C1 segment of cervical spinal cord (tissue), 14 donors: Measurements from ENCODE around the gene ZNF451.

Experiments
- DNase-seq, 14 donors: peaks; one replicate each; lab custom pipeline; 2025; lab: John Stamatoyannopoulos, UW

The ZNF451 gene

GRCh38 chr6:57147955-57148858 lies 58.2 kb downstream of the ZNF451 start:
- no peak for DNase-seq

GRCh38 chr6:57158658-57159057 lies 68.7 kb downstream of the ZNF451 start:
- no peak for DNase-seq

DNA sequence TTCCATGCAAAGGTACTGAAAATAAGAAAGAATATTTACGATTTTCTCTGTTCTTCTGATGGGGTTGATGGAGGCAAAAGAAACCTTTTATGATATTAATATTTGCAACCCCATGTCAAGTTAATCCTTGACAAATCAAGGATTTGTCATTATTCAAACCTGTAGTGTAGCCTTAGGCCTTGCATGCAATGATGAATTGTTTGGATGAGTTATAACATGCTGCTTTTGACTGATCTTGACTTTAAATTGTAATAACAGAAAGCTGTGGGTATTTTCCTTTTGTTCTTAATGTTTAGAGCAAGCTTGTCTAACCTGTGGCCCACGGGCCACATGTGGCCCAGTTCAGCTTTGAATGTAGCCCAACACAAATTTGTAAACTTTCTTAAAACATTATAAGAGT lies 69.1 kb downstream of the ZNF451 start:
- DNase-seq, result no peak

DNA sequence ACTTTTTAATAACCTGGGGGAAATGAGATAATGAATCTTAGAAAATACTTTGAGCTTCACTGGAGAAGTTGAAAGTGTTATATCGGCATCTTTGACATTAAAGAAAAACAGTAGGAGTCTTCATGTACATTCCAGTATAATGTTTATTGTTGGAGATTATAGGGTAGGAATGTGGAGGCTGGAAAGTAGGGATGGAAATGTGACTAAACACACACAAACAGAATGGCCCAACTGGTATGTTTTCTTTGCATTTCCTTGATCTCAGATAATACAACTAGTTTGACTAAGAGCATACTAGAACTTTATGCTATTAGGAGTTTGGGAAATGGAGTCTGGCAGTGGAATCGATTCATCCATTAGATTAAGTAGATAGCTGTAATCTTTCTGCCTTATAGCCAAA lies 72.0 kb downstream of the ZNF451 start:
- DNase-seq, result no peak

GRCh38 chr6:57162516-57162915 lies 72.5 kb downstream of the ZNF451 start:
- DNase-seq, result no peak

DNA sequence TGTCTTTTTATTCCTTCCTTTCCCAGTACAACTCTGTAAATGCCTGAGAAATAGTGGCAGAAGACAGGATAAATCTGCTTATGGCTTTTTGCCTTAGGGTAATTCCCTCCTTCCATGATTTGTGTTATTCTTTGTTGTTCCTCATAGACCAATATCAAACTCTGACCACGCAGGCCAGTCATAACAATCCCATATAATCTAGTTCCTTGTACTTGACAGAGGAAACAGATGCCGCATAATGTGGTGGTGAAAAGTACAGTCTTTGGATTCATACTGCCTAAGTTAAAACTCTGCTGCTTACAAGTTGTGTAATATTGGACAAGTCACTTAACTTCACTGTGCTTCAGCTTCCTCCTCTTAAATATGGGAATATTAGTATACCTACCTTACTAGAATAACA lies 74.0 kb downstream of the ZNF451 start:
- no peak for DNase-seq

DNA sequence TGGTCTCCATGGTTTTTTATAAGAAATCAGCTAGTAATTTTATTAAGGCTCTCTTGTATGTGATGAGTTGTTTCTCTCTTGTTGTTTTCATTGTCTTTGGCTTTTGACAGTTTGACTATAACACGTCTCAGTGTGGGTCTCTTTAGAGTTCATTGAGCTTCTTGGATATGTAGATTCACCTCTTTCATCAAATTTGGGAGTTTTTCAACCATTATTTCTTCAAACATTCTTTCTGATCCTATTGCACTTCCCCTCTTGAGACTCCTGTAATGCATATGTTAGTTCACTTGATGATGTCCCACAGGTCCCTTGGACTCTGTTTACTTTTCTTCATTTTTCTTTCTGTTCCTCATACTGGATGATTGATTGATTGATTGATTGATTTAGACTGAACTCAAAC lies 75.1 kb downstream of the ZNF451 start:
- DNase-seq, result no peak

DNA sequence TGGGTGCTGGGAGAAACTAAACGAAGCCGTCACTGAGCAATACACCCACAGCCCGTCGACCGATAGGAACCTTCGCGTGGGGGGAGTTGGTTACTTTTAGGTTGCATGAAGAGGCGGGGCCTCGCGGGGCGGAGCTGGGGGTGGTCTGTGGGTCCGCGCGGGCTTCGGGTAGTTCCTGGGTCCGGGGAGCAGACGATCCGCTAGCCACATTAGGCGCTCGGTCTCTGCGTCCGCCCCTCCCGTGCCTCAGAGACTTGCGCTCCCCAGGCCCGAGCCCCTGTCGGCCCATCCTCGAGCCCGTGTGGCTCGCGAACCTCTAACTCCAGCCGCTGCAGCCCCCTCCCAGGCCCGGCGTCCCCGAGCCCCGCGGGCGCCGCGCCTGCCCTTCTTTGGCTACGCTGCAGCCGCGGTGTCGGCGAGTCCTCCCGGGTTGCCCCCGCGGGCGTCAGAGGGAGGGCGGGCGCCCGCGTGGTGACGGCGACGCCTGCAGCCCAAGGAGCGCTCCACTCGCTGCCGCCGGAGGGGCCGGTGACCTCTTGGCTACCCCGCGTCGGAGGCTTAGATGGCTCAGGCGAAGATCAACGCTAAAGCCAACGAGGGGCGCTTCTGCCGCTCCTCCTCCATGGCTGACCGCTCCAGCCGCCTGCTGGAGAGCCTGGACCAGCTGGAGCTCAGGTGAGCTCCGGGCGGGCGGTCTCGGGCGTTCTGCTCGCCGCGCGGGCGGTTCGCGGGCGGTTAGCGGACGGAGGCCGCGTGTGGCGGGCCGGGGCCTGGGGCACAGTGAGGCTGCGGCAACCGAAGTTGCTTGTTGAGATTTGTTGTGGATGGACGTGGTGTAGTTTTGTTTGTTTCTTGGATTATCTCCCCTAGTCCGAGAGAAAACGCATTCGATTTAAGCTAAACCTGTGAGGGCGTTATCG lies 82.4 kb downstream of the ZNF451 start, which contains the start of gene BAG2:
Gene BAG2 (plus strand): TSS at position 191 of the 920 bp plus-strand sequence. CDS start 372 bp downstream, at position 563.
- peak; percentile 22 to 87 (median 78) for DNase-seq

DNA sequence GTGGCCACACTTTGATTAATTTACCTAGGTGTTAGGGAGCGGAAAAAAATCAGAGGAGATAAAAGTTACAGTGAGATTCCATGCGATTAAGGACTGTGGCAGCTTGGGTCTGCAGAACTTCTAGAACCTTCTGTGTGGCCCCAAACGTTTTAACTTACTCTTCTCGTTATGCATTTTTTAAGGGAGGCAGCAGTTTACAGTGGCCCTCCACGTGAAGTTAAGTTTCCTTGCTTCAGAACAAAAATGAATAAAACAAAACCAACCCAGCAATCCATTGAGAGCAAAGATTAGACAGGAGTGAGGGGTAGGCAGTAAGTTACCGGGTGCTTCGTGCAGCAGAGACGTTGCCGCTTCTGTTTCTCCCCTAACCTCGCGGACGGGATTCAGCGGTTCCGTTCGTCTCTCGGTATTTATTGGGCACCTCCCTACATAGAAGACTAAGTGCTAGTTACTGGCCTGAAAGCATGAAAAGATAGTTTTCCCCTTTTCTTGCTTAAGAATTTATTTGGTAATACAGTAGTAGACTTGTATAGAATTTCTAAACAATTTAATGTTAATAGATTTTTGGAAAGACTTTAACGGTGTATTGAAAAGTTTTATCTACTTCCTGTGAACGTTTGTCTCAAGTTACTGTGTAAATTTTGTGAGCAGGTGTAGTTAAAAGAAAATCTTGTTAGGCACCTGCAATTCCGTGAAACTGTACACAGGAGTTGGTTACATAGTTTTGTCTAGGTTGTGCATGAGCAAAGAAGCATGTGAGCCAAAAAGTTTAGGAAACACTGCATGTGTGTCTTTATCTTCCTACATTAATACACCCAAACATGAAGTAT lies 83.3 kb downstream of the ZNF451 start:
- peak in 4 of 14 donors; percentile 2 to 36 (median 15) for DNase-seq

GRCh38 chr6:57173886-57174510 lies 84.0 kb downstream of the ZNF451 start:
- peak in 1 of 14 donors; percentile 1 for DNase-seq

GRCh38 chr6:57174511-57174907 lies 84.5 kb downstream of the ZNF451 start:
- DNase-seq, result no peak

- DNase-seq, result no peak
Observed at GRCh38 chr6:57177545-57178265, 87.7 kb downstream of the ZNF451 start.

- DNase-seq, result no peak
Observed at GRCh38 chr6:57180596-57180995, 90.6 kb downstream of the ZNF451 start.

- no peak for DNase-seq
Observed at GRCh38 chr6:57182017-57182432, 92.0 kb downstream of the ZNF451 start.

DNA sequence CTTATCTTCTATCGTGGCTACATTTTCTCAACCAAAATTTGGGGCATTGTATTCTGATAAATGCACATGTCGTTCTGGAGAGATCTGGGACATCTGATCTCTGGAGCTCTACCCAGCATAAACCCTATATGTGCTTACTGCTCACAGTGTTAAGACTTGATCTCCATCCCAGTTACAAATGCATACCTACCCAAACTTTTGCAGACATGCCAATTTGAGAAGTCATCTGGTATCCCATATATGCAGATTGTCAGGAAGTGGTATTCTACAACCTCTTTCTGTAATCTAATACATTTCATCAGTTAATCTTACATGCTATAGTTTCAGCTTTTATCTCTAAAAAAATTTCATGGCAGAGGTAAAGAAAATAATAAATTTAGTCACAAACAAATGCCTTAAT lies 93.3 kb downstream of the ZNF451 start:
- DNase-seq, result no peak

GRCh38 chr6:57190140-57190539 lies 100.2 kb downstream of the ZNF451 start:
- DNase-seq, result no peak

DNA sequence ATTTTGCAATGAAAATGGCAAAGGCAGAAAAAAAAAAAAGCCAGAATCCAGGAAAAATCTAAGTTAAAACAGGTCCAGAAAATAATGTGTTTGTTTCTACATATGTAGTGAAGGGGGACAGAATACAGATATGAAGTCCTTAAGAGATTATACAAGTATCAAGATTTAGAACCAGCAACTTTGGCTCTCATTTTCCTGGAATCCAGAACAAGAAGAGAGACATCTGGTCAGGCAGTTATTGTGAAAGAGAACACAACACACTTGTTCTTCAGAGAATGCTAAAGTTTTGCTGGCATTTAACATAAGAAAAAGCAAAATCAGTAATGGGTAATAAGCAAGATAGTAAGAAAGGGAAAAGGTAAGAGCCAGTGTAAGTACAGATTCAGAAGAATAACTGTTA lies 103.2 kb downstream of the ZNF451 start:
- no peak for DNase-seq

- DNase-seq, result no peak
Observed at GRCh38 chr6:57195457-57195856, 105.5 kb downstream of the ZNF451 start.

GRCh38 chr6:57198926-57199636 lies 109.1 kb downstream of the ZNF451 start:
- DNase-seq, result no peak

- DNase-seq, result no peak
Observed at GRCh38 chr6:57201718-57202117, 111.7 kb downstream of the ZNF451 start.
